Chondrocyte (in vitro differentiated cells): ENCODE data around the gene ZC3H18. TPM values are rescaled to one million over a fixed set of nuclear protein-coding genes. Genes with fewer than 3 reads are reported as not detected.
A peak's percentile ranks its signal among the peaks of the same experiment; 100 is the strongest.

Experiments
- DNase-seq: peaks from one replicate; pipeline ENCODE4 v3.0.0; 2021; ENCODE audit warnings: mixed read lengths, low spot score
- H3K27ac Mint-ChIP-seq: one replicate; pipeline ENCODE4 v1.8.0; 2021; ENCODE audit warnings: mild to moderate bottlenecking, moderate library complexity, mixed read lengths; ENCODE audit not compliant: unreplicated experiment
- H3K27me3 Mint-ChIP-seq: 2 replicates; pipeline ENCODE4 v1.8.0; 2021; ENCODE audit warnings: low read depth, mixed read lengths
- H3K36me3 Mint-ChIP-seq: 2 replicates; pipeline ENCODE4 v1.8.0; 2021; ENCODE audit warnings: low read depth, mixed read lengths
- H3K4me1 Mint-ChIP-seq: 2 replicates; pipeline ENCODE4 v1.8.0; 2021; ENCODE audit warnings: low read depth, mild to moderate bottlenecking, mixed read lengths
- H3K4me3 Mint-ChIP-seq: one replicate; pipeline ENCODE4 v1.8.0; 2021; ENCODE audit warnings: mild to moderate bottlenecking, moderate library complexity, mixed read lengths; ENCODE audit not compliant: unreplicated experiment
- H3K9me3 Mint-ChIP-seq: 2 replicates; pipeline ENCODE4 v1.8.0; 2021; ENCODE audit warnings: low read depth, mixed read lengths
- total RNA-seq: library from RNA; stranded (reverse); gene quantifications from 3 replicates; pipeline ENCODE4 v1.2.1, GENCODE V29; 2021
- TF ChIP-seq, protein P1 (sequence below): fragments of 200-600 bp; sonication (generic); IDR thresholded peaks from 2 replicates; pipeline ENCODE4 v1.5.0; 2021; ENCODE audit warnings: antibody characterized with exemption, mild to moderate bottlenecking, moderate library complexity

The ZC3H18 gene
- total RNA-seq, 1 donor from 2014 or later: 36.7 TPM

- DNase-seq: no peak
- Mint-ChIP-seq H3K27ac (no peak overlapping the region), H3K4me3 (no peak overlapping the region), H3K4me1 (no peaks in the 10 kb centered on the region), H3K27me3 (peaks cover 4% of the 10 kb centered on the region), H3K9me3 (no peaks in the 10 kb centered on the region), H3K36me3 (peaks cover 2% of the 10 kb centered on the region)
- TF ChIP-seq, protein P1, sequence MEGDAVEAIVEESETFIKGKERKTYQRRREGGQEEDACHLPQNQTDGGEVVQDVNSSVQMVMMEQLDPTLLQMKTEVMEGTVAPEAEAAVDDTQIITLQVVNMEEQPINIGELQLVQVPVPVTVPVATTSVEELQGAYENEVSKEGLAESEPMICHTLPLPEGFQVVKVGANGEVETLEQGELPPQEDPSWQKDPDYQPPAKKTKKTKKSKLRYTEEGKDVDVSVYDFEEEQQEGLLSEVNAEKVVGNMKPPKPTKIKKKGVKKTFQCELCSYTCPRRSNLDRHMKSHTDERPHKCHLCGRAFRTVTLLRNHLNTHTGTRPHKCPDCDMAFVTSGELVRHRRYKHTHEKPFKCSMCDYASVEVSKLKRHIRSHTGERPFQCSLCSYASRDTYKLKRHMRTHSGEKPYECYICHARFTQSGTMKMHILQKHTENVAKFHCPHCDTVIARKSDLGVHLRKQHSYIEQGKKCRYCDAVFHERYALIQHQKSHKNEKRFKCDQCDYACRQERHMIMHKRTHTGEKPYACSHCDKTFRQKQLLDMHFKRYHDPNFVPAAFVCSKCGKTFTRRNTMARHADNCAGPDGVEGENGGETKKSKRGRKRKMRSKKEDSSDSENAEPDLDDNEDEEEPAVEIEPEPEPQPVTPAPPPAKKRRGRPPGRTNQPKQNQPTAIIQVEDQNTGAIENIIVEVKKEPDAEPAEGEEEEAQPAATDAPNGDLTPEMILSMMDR: no peak
Measured at GRCh38 chr16:88677721-88678120, 107.5 kb downstream of the ZC3H18 start.

GRCh38 chr16:88678224-88678979 is 108.2 kb downstream of the ZC3H18 start:
- Mint-ChIP-seq H3K36me3 (peaks cover 2% of the 10 kb centered on the region), H3K27me3 (peaks cover 6% of the 10 kb centered on the region), H3K27ac (no peak overlapping the region), H3K4me3 (no peak overlapping the region), H3K4me1 (no peaks in the 10 kb centered on the region), H3K9me3 (no peaks in the 10 kb centered on the region)
- TF ChIP-seq, protein P1: no peak
- DNase-seq: no peak

DNA sequence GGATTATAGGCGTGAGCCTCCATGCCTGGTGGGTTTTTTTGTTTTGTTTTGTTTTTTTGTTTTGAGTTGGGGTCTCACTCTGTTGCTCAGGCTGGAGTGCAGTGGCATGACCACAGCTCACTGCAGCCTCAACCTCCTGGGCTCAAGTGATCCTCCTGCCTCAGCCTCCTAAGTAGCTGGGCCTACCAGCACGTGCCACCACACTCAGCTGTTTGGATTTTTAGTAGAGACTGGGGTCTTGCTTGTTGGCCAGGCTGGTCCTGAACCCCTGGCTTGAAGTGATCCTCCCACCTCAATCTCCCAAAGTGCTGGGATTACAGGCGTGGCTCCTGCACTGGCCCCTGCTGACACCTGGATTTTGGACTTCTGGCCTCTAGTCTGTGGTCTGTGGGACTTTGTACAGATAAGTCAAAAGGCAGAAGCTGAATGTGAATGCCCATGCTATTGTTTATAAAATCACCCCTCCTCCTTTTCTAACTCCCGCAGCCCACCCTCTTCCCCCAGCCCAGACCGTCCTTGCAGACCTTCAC is 110.4 kb downstream of the ZC3H18 start:
- Mint-ChIP-seq H3K27ac (no peak overlapping the region), H3K4me1 (peaks cover 2% of the 10 kb centered on the region), H3K27me3 (peaks cover 21% of the 10 kb centered on the region), H3K4me3 (no peak overlapping the region), H3K9me3 (no peaks in the 10 kb centered on the region), H3K36me3 (peaks cover 1% of the 10 kb centered on the region)
- TF ChIP-seq, protein P1: no peak
- no peak for DNase-seq

GRCh38 chr16:88681084-88681680 is 111.0 kb downstream of the ZC3H18 start:
- no peak overlapping the region for H3K27ac Mint-ChIP-seq
- H3K27me3 Mint-ChIP-seq: peaks cover 21% of the 10 kb centered on the region
- H3K36me3 Mint-ChIP-seq: peaks cover 1% of the 10 kb centered on the region
- peaks cover 2% of the 10 kb centered on the region for H3K4me1 Mint-ChIP-seq
- no peak for DNase-seq
- no peaks in the 10 kb centered on the region for H3K9me3 Mint-ChIP-seq
- no peak overlapping the region for H3K4me3 Mint-ChIP-seq
- TF ChIP-seq, protein P1: peak; percentile 43

Other genes starting within 250 kb of the ZC3H18 start
- 19.0 to 62.8 TPM (median 60.5 TPM) in 3 replicates for gene ZNF469, start 187.4 kb upstream of the ZC3H18 start, total RNA-seq
- gene ZFPM1, start 117.1 kb upstream of the ZC3H18 start, total RNA-seq: 4.4 to 7.6 TPM (median 7.0 TPM) in 3 replicates
- not detected in 3 replicates for gene IL17C, start 68.2 kb downstream of the ZC3H18 start, total RNA-seq
- gene CYBA, start 80.7 kb downstream of the ZC3H18 start, total RNA-seq: 13.4 to 55.1 TPM (median 51.7 TPM) in 3 replicates
- 38.3 to 40.0 TPM (median 38.8 TPM) in 3 replicates for gene MVD, start 92.7 kb downstream of the ZC3H18 start, total RNA-seq
- not detected in 3 replicates for gene SNAI3, start 116.1 kb downstream of the ZC3H18 start, total RNA-seq
- gene RNF166, start 136.0 kb downstream of the ZC3H18 start, total RNA-seq: 12.8 to 15.5 TPM (median 14.3 TPM) in 3 replicates
- gene CTU2, start 136.1 kb downstream of the ZC3H18 start, total RNA-seq: 20.7 to 37.1 TPM (median 24.1 TPM) in 3 replicates
- 134 to 209 TPM (median 208 TPM) in 3 replicates for gene PIEZO1, start 214.8 kb downstream of the ZC3H18 start, total RNA-seq
- 2.9 to 11.7 TPM (median 3.7 TPM) in 3 replicates for gene CDT1, start 233.4 kb downstream of the ZC3H18 start, total RNA-seq
- 68.8 to 90.2 TPM (median 70.7 TPM) in 3 replicates for gene APRT, start 241.5 kb downstream of the ZC3H18 start, total RNA-seq